ENCODE measurements around the gene GNAO1. TPM values are rescaled to one million over a fixed set of nuclear protein-coding genes. Genes with fewer than 3 reads are reported as not detected.
A peak's percentile ranks its signal among the peaks of the same experiment; 100 is the strongest.

The GNAO1 gene
- total and polyA plus RNA-seq, 9 of the 15 experiments (the other 6 are each of a cell fraction or from before 2014, with no cell fraction given): 0.07 to 0.42 (median 0.08) TPM; not detected in 5

GRCh38 chr16:56226187-56226586, 34.9 kb downstream of the GNAO1 start:
- FAIRE-seq (no peak), DNase-seq (ENCODE audit: extremely low read depth in 1 of 4, low spot score in 3 of 4) (no peak), ATAC-seq (no peak)
- Histone ChIP-seq H2AFZ (ENCODE audit: low read depth, low read length) (no peak overlapping the region), H3K9me1 (ENCODE audit: control insufficient read depth, insufficient read depth, low read length) (no peaks in the 10 kb centered on the region), H3K4me2 (ENCODE audit: insufficient read depth, low read length) (no peak overlapping the region), H3K36me3 (ENCODE audit: control insufficient read depth, insufficient read depth, low read length) (no peaks in the 10 kb centered on the region), H3K79me2 (ENCODE audit: control insufficient read depth, insufficient read depth, low read length) (no peaks in the 10 kb centered on the region), H3K9ac (ENCODE audit: insufficient read depth in 1 of 2, low read depth in 2 of 2, low read length in 2 of 2) (no peak overlapping the region), H3K4me1 (replicated peaks in 1 of 2; ENCODE audit: control insufficient read depth in 2 of 2, insufficient read depth in 2 of 2, low read length in 2 of 2) (no peaks in the 10 kb centered on the region), H4K20me1 (replicated peaks; ENCODE audit: control insufficient read depth, insufficient read depth, low read length) (no peaks in the 10 kb centered on the region), H3K9me3 (replicated peaks; ENCODE audit: control insufficient read depth, insufficient read depth, low read depth, low read length) (no peaks in the 10 kb centered on the region), H3K27ac (ENCODE audit: extremely low read depth, low read depth, low read length) (no peak overlapping the region), H3K27me3 (ENCODE audit: control insufficient read depth in 2 of 2, insufficient read depth in 2 of 2, low read length in 2 of 2) (peaks cover 0 to 19% of the 10 kb centered on the region in 2 experiments; a peak in 4 of 5 replicates), H3K4me3 (no peak overlapping the region)
- WGBS (ENCODE audit: insufficient coverage, low coverage, missing lambda C conversion rate): 0% methylated on average over 2 of the region's 2 CpGs
- in situ Hi-C loops (cut with MboI): no loop called here
- TF ChIP-seq BHLHE40 (IDR thresholded peaks at IDR 0.05; ENCODE audit: low read length) (no peak), ATF3 (IDR thresholded peaks at IDR 0.05) (0 out of 2 replicates have a peak, but pooled peaks have one; percentile 9), ATF3 (CRISPR knock-in tag; conservative IDR thresholded peaks at IDR 0.05) (no peak)
- intact Hi-C loops (cut with micrococcal nuclease): no loop called here
- no TSS peak for BruUV-seq (replicated peaks)
- POLR2A ChIA-PET: interaction anchor here (1.2 to 2.1 kb wide), 2 partner anchors 11 to 36 kb away, joined by 3 to 6 read pairs; no protein-coding TSS in a partner anchor
- CTCF ChIA-PET (ENCODE audit: low intra/inter-chr PET ratio): no interaction called here

GRCh38 chr16:56226845-56227525, 35.7 kb downstream of the GNAO1 start:
- BruUV-seq (replicated peaks): no TSS peak
- no peak for FAIRE-seq

More at GRCh38 chr16:56226845-56227525, 35.7 kb downstream of the GNAO1 start:
- Histone ChIP-seq H2AFZ (ENCODE audit: low read depth, low read length) (no peak overlapping the region), H3K9me3 (replicated peaks; ENCODE audit: control insufficient read depth, insufficient read depth, low read depth, low read length) (no peaks in the 10 kb centered on the region), H4K20me1 (replicated peaks; ENCODE audit: control insufficient read depth, insufficient read depth, low read length) (no peaks in the 10 kb centered on the region), H3K27me3 (ENCODE audit: control insufficient read depth in 2 of 2, insufficient read depth in 2 of 2, low read length in 2 of 2) (peaks cover 0 to 18% of the 10 kb centered on the region in 2 experiments; a peak in 4 of 5 replicates), H3K36me3 (ENCODE audit: control insufficient read depth, insufficient read depth, low read length) (no peaks in the 10 kb centered on the region), H3K9me1 (ENCODE audit: control insufficient read depth, insufficient read depth, low read length) (no peaks in the 10 kb centered on the region), H3K4me3 (no peak overlapping the region), H3K4me2 (ENCODE audit: insufficient read depth, low read length) (no peak overlapping the region), H3K9ac (ENCODE audit: insufficient read depth in 1 of 2, low read depth in 2 of 2, low read length in 2 of 2) (no peak overlapping the region), H3K4me1 (replicated peaks in 1 of 2; ENCODE audit: control insufficient read depth in 2 of 2, insufficient read depth in 2 of 2, low read length in 2 of 2) (no peaks in the 10 kb centered on the region), H3K79me2 (ENCODE audit: control insufficient read depth, insufficient read depth, low read length) (no peaks in the 10 kb centered on the region), H3K27ac (ENCODE audit: extremely low read depth, low read depth, low read length) (no peak overlapping the region)
- in situ Hi-C loops (cut with MboI): no loop called here
- ChIA-PET POLR2A (no interaction called here), CTCF (ENCODE audit: low intra/inter-chr PET ratio) (no interaction called here)
- intact Hi-C loops (cut with micrococcal nuclease): no loop called here
- TF ChIP-seq ZSCAN29 (IDR thresholded peaks at IDR 0.05) (no peak), ZNF707 (CRISPR knock-in tag; conservative IDR thresholded peaks at IDR 0.05) (no peak), TAF7 (tag; IDR thresholded peaks at IDR 0.05) (no peak), GTF2E2 (tag; IDR thresholded peaks at IDR 0.05) (no peak), POLR2H (tag; IDR thresholded peaks at IDR 0.05; ENCODE audit: low read depth) (no peak), SOX6 (IDR thresholded peaks at IDR 0.05) (no peak), ERF (CRISPR knock-in tag; IDR thresholded peaks at IDR 0.05) (no peak), NONO (IDR thresholded peaks at IDR 0.05; ENCODE audit: low read depth in 2 of 2, low read length in 1 of 2) (no peak)
- TF ChIP-seq, protein P1, sequence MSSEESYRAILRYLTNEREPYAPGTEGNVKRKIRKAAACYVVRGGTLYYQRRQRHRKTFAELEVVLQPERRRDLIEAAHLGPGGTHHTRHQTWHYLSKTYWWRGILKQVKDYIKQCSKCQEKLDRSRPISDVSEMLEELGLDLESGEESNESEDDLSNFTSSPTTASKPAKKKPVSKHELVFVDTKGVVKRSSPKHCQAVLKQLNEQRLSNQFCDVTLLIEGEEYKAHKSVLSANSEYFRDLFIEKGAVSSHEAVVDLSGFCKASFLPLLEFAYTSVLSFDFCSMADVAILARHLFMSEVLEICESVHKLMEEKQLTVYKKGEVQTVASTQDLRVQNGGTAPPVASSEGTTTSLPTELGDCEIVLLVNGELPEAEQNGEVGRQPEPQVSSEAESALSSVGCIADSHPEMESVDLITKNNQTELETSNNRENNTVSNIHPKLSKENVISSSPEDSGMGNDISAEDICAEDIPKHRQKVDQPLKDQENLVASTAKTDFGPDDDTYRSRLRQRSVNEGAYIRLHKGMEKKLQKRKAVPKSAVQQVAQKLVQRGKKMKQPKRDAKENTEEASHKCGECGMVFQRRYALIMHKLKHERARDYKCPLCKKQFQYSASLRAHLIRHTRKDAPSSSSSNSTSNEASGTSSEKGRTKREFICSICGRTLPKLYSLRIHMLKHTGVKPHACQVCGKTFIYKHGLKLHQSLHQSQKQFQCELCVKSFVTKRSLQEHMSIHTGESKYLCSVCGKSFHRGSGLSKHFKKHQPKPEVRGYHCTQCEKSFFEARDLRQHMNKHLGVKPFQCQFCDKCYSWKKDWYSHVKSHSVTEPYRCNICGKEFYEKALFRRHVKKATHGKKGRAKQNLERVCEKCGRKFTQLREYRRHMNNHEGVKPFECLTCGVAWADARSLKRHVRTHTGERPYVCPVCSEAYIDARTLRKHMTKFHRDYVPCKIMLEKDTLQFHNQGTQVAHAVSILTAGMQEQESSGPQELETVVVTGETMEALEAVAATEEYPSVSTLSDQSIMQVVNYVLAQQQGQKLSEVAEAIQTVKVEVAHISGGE (CRISPR knock-in tag; IDR thresholded peaks at IDR 0.05): no peak
- no peak for ATAC-seq
- no peak for DNase-seq (ENCODE audit: extremely low read depth in 1 of 4, low spot score in 3 of 4)
- WGBS (ENCODE audit: insufficient coverage, low coverage, missing lambda C conversion rate): 4% methylated on average over 9 of the region's 9 CpGs
